ENCODE measurements around the gene ATP5PD.
"Not testable (repeated sequence)": the region's sequence is repeated elsewhere in the genome, so short reads cannot be mapped to it uniquely, and the experiment has no call there.

ATP5PD gene

GRCh38 chr17:75059369-75060345, 12.9 kb upstream of the ATP5PD start:
- FAIRE-seq (peak; percentile 50), DNase-seq (ENCODE audit: low spot score) (no peak)

- FAIRE-seq, result no peak
- DNase-seq (ENCODE audit: low spot score), result no peak
Observed at GRCh38 chr17:75051941-75052340, 5.2 kb upstream of the ATP5PD start.

- no peak for DNase-seq (ENCODE audit: low spot score)
- FAIRE-seq, result no peak
Observed at GRCh38 chr17:75049706-75050105, 2.9 kb upstream of the ATP5PD start.

GRCh38 chr17:75049057-75049456, 2.3 kb upstream of the ATP5PD start:
- no peak for DNase-seq (ENCODE audit: low spot score)
- no peak for FAIRE-seq

- no peak for DNase-seq (ENCODE audit: low spot score)
- no peak for FAIRE-seq
Observed at GRCh38 chr17:75048249-75048878, 1.6 kb upstream of the ATP5PD start.

GRCh38 chr17:75047398-75048098, 779 bp upstream of the ATP5PD start:
- FAIRE-seq (no peak), DNase-seq (ENCODE audit: low spot score) (peak; percentile 38)

GRCh38 chr17:75045946-75046406, 793 bp downstream of the ATP5PD start:
- FAIRE-seq; DNase-seq (ENCODE audit: low spot score): not testable (repeated sequence)

GRCh38 chr17:75044716-75045115, 2.1 kb downstream of the ATP5PD start:
- DNase-seq (ENCODE audit: low spot score), result no peak
- FAIRE-seq, result no peak

GRCh38 chr17:75043789-75044188, 3.0 kb downstream of the ATP5PD start:
- not testable (repeated sequence) for FAIRE-seq

GRCh38 chr17:75041656-75042280, 5.0 kb downstream of the ATP5PD start:
- DNase-seq (ENCODE audit: low spot score) (no peak), FAIRE-seq (no peak)

More at GRCh38 chr17:75043789-75044188, 3.0 kb downstream of the ATP5PD start:
- DNase-seq (ENCODE audit: low spot score), result not testable (repeated sequence)

GRCh38 chr17:75039238-75039637, 7.5 kb downstream of the ATP5PD start:
- DNase-seq (ENCODE audit: low spot score) (no peak), FAIRE-seq (no peak)

GRCh38 chr17:75036643-75037268, 10.0 kb downstream of the ATP5PD start:
- DNase-seq (ENCODE audit: low spot score), result no peak
- FAIRE-seq, result no peak

GRCh38 chr17:75034236-75034908, 12.4 kb downstream of the ATP5PD start:
- DNase-seq (ENCODE audit: low spot score), result peak; percentile 84
- peak; percentile 80 for FAIRE-seq

- peak; percentile 94 for DNase-seq (ENCODE audit: low spot score)
- peak; percentile 82 for FAIRE-seq
Observed at GRCh38 chr17:75033346-75034235, 13.2 kb downstream of the ATP5PD start.

- no peak for DNase-seq (ENCODE audit: low spot score)
- no peak for FAIRE-seq
Observed at GRCh38 chr17:75032720-75033280, 14.0 kb downstream of the ATP5PD start.

GRCh38 chr17:75031972-75032719, 14.6 kb downstream of the ATP5PD start:
- peak; percentile 52 for FAIRE-seq
- DNase-seq (ENCODE audit: low spot score), result peak; percentile 91

GRCh38 chr17:75030161-75030560, 16.6 kb downstream of the ATP5PD start:
- FAIRE-seq (no peak), DNase-seq (ENCODE audit: low spot score) (no peak)

- not testable (repeated sequence) for FAIRE-seq; DNase-seq (ENCODE audit: low spot score)
Observed at GRCh38 chr17:75026650-75027049, 20.1 kb downstream of the ATP5PD start.
